Stimulated activated CD4-positive, alpha-beta T cell treated with anti-CD3 and anti-CD28 coated beads, Interleukin-2, amount 100 ng/mL, for 4 hours (primary cell): Measurements from ENCODE around the gene TTC17.
"Not testable (repeated sequence)": the region's sequence is repeated elsewhere in the genome, so short reads cannot be mapped to it uniquely, and the experiment has no call there.

ENCODE experiments used
- DNase-seq: peaks from one replicate; pipeline ENCODE4 v3.0.0-alpha.2; 2020; ENCODE audit warnings: low read depth

Gene TTC17

DNA sequence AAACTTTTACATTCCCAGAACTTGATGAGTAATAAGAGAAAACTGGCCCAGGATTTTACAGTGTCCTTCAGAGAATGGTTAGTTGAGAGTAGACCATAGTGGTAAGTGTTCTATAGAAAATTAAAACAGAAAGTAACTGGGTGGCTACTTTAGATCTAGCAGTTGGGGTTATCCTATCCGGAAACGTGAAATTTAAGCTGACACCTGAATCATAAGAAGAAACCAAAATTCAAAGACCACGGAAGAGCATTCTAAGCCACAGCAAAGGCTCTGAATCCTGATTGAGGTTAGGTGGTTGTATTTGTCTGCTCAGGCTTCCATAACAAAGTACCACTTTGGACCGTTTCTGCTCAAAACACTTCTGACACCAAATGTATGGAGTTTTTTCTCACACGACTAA is 34.0 kb downstream of the TTC17 start:
- DNase-seq: no peak

DNA sequence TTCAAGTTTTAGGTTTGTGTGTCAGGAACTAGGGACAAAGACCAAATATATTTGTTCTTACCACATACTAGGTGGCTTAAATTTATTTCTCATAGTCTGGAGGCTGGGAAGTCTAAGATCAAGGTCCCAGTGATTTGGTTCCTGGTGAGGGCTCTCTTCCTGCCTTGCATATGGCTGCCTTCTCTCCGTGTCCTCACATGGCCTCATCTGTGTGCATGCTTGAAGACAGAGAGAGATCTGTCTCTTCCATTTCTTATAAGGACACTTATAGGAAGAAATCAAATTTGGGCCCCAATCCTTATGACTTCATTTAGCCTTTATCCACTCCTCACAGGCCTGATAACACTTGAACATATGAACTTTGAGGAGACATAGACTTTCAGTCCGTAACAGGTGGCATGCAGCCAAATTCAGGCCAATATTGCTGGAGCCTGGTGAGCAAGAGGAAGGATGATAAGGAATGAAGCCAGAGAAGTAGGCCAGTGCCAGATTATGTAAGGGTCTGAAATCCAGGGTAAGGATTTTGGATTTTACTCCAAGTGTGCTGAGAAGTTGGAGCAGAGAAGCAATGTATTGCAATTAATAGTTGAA is 35.1 kb downstream of the TTC17 start:
- no peak for DNase-seq

DNA sequence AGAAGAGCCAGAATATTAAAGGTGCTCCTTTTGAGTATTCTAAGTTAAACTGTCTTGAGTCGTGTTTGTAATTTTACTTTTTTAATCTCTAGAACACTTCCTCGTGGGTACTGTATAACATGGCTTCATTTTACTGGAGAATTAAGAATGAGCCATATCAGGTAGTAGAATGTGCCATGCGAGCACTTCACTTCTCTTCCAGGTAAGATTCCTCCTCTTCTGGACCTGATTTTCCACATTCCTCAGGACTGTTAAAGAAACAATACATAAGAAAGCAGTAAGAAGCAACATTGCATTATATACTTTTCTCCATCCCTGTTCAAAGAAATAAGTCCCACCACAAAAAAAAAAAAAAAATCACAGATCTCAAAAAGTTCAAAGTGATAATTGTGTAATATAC is 37.9 kb downstream of the TTC17 start:
- no peak for DNase-seq

DNA sequence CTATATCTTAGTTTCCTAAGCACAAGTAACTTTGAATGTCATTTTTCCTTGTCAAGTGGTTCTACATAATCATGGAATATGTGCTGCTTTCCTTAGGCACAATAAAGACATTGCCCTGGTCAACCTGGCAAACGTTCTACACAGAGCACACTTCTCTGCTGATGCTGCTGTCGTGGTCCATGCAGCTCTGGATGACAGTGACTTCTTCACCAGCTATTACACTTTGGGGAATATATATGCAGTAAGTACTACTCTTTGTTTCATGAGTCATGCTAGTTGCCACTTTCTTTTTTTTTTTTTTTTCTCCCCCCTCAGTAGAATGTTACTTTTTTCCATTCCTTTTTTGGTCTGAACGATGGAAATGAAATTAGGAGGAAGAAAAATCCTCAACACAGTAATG is 38.5 kb downstream of the TTC17 start:
- no peak for DNase-seq

DNA sequence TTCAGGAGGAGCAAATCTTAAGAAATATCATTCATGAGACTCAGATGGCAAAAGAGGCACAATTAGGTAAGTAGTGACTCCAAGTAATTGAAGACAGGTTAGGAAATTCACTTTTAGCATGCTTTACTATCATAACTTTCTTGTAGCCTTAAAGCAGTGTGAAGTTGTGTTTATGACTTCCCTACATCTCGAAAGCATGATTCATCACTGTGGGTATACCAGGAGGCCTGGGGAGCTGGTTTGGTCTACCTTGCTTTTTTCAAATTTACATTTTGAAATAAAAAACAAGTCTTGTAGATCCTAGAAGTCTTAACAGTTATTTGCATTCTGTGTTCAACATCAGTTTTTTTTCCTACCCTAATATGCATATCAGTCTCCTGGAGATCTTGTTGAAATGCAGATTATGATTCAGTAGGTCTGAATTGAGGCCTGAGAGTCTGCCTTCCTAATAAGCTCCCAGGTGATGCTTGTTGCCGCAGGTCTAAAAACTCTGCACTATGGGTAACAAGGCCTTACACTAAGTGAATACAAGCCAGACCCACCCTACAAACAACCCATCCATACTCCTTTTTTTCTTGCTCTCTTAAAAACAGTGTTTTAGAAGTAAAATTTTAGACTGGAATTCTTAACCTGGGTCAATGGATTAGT is 41.4 kb downstream of the TTC17 start:
- no peak for DNase-seq

DNA sequence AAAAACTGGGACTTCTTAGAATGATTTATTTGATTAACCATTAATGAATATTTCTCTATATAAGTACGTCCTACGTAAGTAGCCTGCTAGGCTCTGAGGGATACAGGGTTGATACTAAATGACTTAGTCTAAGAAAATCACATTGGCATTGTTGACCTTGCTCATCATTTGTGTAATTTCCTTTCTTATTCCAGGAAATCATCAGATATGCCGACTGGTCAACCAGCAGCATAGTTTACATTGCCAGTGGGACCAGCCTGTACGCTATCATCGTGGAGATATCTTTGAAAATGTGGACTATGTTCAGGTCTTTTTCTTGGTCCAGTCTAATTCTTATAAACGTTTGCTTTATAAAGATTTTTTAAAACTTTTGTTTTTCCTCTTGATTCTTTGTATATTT is 42.5 kb downstream of the TTC17 start:
- DNase-seq: no peak

DNA sequence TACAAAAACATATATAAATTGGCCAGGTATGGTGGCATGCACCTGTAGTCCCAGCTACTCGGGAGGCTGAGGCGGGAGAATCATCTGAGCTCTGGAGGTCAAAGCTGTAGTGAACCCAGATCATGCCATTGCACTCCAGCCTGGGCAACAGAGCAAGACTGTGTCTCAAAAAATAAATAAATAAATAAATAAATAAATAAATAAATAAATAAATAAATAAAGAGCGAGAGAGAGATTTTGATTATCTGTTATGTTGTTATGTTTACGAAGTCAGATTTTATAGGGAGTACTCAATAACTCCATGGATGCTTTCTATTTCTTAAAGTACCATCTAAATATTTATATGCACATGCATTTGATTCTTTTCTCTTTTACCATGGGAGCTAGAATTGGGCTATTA is 43.1 kb downstream of the TTC17 start:
- DNase-seq: not testable (repeated sequence)

DNA sequence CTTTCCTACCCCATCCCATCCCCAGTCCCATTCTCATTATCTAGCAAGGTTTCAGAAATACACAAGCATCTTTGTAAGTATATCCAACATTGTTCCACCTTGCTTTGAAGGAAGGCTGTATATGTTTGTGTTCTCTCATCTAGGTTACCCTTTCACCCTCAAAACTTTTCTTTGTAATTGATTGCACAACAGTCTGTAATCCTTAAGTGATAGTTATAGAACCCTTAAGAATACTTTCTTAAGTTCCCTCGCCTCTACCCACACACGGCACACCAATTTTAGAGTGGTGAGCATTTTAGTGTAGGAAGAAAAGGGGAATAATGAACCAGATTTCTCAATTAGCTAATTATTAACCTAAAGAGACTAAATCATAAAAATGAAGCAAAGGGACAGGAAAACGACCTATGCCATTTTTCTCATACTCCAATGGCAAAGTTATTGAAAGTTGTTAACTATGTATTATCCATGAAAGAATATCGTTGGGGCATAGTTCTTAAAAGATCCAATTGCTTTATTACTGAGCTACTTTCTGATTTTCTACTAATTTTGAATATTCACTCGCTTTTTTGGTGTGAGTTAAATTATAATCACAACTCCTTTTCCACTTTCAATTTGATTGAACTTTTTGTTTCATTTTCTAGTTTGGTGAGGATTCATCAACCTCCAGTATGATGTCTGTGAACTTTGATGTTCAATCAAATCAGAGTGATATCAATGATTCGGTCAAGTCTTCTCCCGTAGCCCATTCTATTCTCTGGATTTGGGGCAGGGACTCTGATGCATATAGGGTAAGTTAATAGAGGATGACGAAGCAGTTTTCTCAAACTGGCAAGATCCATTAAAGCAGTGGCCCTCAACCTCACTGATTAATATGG is 44.9 kb downstream of the TTC17 start:
- DNase-seq: no peak

DNA sequence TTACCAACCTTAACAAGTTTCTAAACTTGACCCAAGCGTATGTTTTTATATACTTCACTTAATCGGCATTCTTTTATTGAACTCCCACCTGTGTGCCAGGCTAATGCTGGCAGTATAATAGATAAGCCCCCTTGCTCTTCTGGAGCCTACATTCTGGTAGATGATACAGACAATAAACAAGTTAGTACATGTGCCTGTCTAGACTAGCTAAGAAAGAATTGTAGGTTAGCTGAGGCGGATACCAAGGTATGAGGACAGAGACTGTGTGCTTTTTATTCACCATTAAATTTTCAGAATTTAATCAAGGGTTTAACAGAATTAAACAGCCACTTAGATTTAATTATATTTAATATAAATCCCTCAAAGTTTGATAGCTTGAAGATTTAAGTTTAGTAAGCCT is 45.7 kb downstream of the TTC17 start:
- no peak for DNase-seq

DNA sequence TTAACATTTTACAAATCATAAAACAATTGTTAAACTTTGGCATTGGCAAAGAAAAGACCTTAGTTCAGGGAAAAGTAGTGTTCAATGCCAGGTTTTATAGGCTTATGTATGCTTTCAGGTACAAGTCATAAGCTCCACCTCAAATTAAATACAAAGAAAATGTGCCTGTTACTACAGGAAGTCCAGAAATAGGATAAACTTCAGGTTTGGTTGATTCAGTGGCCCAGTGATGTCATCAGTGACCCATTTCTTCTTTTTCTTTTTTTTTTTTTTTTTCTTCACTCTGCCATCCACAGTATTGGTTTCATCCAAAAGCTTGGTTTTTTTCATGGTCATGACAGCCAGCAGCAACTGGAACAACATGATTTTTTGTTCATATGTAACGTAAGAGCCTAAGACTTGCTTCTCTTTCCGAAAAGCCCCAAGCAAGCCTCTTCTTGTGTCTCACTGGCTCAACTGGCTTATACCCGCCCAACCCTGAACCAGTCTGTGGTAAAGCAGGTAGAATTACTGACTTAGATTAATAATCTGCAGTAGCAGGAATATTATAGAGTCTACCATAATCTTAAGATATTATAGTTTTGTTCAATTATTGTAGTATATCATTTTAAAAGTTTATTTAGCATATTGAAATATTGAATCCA is 46.2 kb downstream of the TTC17 start:
- DNase-seq: no peak

DNA sequence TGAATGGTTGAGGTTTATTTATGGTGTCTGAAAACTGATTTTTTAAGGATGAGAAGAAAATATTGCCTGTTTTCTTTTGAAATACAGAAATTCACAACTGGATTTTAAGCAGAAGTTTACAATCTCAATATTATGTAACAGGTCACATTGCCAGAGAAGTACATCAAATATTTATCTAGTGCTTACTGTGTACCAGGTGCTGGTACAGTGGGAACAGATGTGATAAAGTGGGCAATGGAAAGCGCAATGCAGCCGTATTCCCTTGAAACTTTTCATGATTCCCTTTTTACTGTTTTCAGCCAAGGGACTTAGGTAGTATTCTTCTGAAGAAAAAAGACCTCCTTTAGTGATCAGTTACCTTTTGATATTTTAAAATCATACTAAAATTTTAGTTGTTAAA is 49.6 kb downstream of the TTC17 start:
- no peak for DNase-seq

DNA sequence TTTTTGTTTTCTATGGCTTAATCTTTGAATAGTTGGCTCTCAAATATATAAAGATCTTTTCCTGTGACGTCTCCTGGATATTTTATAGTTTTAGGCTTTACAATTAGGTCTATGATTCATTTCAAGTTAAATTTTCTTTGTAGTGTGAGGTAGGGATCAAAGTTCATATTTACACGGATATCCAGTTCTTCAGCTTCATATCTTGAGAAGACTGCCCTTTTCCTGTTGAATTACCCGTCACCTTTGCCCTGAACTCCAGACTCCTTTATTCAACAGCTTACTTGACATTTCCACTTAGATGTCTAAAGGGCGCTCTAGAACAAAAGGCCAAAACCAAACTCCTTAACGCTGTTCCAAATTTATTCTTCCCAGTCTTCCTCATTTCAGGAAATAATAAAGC is 51.7 kb downstream of the TTC17 start:
- no peak for DNase-seq

DNA sequence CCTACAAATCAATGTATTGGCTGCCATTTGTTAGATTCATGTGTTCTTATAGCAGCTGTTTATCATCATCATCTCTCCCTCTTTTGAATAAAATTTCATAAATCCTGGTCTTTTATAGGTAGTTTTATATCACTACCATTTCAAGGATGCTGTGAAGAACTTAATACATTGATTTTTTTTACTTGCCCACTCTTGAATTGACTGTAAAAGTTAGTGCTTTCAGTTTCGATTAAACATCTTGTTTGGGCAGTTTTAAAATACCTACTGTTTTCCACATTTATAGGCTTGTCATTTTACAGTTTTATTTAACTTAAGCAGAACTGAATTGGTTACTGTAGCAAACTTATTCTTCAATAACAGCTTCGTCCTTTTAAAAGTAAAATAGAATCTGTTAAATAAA is 59.5 kb downstream of the TTC17 start:
- no peak for DNase-seq

DNA sequence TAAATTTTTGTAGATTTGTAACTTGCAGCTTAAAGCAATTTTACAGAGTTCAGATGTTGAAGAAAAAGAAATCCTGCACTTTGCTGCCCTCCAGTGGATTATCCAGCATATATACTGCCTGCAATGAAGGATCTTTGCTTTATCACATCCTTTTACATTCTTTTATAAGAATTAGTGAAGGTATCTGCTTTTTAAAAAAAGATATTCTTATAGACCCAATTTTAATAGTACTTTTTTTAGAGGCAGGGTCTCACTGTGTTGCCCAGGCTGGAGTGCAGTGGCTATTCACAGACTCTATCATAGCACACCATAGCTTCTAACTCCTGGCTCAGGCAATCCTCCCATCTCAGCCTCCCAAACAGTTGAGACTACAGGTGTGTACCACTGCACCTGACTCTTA is 60.7 kb downstream of the TTC17 start:
- DNase-seq: no peak

DNA sequence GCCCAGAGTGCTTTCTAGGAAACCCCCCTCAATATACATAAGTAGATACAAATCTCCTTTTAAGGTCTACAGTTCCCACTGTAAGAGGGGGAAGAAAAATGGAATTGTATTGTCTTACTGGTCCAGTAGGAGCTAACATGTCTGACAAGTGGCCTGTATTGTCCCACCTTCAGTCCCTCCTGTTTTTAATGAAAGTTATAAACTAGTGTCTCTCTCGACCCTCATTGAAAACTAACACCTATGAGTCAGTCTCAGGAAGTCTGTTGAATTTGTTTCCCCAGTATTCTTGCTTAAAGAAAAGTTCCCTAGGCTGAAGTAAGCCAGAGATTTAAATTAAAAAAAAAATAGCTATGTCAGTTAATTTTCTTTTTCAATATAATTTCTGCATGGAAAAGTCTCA is 69.3 kb downstream of the TTC17 start:
- DNase-seq: no peak

DNA sequence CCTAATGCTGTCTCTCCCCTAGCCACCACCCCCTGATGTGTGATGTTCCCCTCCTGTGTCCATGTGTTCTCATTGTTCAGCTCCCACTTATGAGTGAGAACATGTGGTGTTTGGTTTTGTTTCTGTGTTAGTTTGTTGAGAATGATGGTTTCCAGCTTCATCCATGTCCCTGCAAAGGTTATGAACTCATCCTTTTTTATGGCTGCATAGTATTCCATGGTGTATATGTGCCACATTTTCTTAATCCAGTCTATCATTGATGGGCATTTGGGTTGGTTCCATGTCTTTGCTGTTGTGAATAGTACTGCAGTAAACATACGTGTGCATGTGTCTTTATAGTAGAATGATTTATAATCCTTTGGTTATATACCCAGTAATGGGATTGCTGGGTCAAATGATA is 72.2 kb downstream of the TTC17 start:
- DNase-seq: not testable (repeated sequence)

DNA sequence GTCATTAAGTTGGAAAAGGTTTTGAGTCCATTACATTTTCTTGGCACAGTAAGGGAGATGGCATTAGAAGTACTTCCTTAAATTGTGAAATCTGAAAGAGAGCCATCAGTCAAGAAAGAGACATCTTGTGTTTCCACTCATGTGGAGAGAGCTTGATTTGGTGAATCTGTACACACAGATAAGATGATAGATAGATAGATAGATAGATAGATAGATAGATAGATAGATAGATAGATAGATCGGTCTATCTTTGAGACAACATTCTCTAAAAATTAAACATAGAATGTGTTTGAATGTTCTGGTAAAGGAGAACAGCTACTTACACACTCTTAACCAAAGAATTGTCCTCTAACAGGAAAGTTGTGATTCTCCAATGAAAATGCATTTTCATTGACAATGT is 76.2 kb downstream of the TTC17 start:
- no peak for DNase-seq

DNA sequence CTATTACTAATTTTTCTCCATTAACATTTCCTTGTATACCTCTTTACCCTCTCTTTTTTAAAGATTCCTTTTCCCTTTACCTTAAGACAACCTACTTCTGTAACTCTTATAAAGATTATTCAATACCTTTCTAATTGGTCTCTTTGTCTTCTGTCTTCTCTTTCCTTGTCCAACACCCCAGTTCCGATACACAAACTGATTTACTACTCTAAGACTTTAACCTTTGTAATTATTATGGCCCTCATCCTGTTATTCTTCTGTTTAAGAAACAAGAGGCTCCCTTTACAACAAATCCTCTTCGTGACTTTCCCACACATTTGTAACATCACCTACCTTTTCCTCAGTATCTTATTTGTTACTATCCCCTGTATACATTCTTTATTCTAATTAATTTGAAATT is 81.8 kb downstream of the TTC17 start:
- DNase-seq: no peak

DNA sequence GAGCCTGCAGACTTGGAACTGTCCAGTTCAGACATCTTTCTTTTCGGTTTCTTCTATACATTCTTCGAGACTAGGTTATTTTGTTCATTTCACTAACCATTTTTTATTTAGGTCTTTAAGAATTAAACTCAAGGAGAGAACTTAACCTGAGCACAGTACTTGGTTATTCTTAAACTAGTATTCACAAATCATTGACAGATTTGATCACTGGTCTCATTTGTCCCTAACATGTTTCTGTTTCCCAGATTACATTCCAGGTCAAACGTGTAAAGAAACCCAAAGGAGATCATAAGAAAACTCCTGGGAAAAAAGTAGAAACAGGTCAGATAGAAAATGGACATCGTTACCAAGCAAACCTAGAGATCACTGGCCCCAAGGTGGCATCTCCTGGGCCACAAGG is 85.1 kb downstream of the TTC17 start:
- DNase-seq: no peak

DNA sequence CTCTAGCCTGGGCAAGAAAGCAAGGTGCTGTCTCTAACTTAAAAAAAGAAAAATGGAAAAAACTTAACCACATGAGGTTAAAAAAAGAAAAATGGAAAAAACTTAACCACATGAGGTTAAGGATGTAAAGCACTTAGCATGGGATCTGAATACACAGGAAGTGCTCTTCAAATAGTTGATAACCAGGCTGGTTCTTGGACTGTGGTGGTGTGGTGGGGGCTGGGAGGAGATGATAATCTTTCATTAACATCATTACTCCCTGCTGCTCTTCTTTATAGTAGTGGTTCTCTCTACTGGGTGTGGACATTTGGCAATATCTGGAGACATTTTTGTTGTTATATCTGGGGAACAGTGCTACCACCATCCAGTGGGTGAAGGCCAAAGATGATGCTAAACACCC is 88.4 kb downstream of the TTC17 start:
- DNase-seq: no peak

DNA sequence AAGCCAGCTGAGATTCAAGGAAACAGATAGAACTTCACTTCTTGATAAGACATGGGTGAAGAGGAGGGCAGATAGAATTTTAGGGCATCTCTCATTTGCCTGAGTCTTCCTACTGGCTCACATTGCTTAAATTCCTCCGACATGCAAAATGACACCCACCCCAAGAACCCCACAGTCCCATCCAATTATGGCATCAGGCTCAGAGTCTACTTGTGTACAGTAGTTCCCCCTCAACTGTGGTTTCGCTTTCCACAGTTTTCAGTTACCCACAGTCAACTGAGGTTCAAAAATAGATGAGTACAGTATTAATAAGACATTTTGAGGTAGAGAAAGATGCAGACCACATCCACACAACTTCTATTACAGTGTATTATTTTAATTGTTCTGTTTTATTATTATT is 99.8 kb downstream of the TTC17 start:
- DNase-seq: no peak

DNA sequence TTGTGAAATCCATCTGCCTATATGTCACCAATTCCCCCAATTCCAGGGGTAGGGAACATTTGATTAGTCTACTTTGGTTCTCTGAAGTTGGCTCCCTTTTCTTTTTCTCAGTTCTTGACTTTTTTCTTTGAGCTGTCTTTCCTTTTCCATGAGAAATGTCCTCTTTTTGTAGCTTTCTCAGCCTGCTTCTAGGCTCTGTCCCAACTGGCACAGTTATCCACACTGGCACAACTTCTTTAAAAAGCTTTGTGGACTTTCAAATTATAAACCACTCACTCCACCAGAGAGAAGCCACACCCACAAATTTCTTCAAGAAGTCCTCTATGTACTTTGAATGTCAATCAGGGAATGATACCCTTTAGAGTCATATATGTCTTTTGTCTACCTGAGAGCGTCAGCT is 100.5 kb downstream of the TTC17 start:
- DNase-seq: no peak

DNA sequence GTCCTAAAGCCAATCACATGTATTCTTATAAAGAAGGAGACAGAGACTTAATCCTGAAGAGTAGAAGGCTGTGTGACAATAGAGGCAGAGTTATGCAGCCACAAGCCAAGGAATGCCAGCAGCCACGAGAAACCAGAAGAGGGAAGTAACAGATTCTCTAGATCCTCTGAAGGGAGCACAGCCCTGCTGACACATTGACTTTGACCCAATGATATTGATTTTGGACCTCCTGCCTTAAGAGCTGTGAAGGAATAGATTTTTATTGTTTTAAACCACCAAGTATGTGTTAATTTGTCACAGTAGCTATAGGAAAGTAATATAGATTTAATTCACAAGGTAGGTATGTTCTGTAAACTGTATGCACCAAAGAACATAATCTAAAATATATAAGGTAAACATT is 103.6 kb downstream of the TTC17 start:
- no peak for DNase-seq
